Esophagus squamous epithelium (tissue), 5 donors: ENCODE measurements around the gene RNF103. TPM values are rescaled to one million over a fixed set of nuclear protein-coding genes. Genes with fewer than 3 reads are reported as not detected.

Experiments used
- DNase-seq: peaks from one replicate; lab custom pipeline; 2025; lab: John Stamatoyannopoulos, UW
- H3K27ac ChIP-seq, 4 donors: fragments of 200-600 bp; sonication (generic); one replicate each; pipeline ENCODE4 v1.5.1; 2016 to 2019; ENCODE audit warnings: mild to moderate bottlenecking in 1 of 4
- H3K27me3 ChIP-seq, 4 donors: fragments of 200-600 bp; sonication (generic); 1 replicate in 3 of 4; 2 replicates in 1 of 4; pipeline versions ENCODE4 v1.5.1 to v1.6.0; 2017 to 2021; ENCODE audit warnings: antibody characterized with exemption in 1 of 4
- H3K36me3 ChIP-seq, 3 donors: fragments of 200-600 bp; sonication (generic); one replicate each; pipeline ENCODE4 v1.5.1; 2016 to 2019
- H3K4me1 ChIP-seq, 3 donors: fragments of 200-600 bp; sonication (generic); one replicate each; pipeline ENCODE4 v1.5.1; 2017 to 2019
- H3K4me3 ChIP-seq, 4 donors: fragments of 200-600 bp; sonication (generic); 1 replicate in 3 of 4; 2 replicates in 1 of 4; pipeline ENCODE4 v1.5.1; 2016 to 2019; ENCODE audit warnings: mild to moderate bottlenecking in 2 of 4, moderate library complexity in 1 of 4
- H3K9me3 ChIP-seq, 3 donors: fragments of 200-600 bp; sonication (generic); one replicate each; pipeline ENCODE4 v1.5.1; 2016 to 2019
- CTCF ChIP-seq, 6 experiments: fragments of 450-650 bp in 4 of 6; fragments of 200-600 bp in 2 of 6; sonication (generic) in 2 of 6; IDR thresholded peaks; one replicate each; pipeline ENCODE4 v1.5.1; 2016 to 2019; ENCODE audit warnings: antibody characterized with exemption in 6 of 6, mild to moderate bottlenecking in 4 of 6, moderate library complexity in 4 of 6
- POLR2A ChIP-seq, 4 donors: fragments of 450-650 bp; IDR thresholded peaks; one replicate each; pipeline ENCODE4 v1.6.1; 2017; ENCODE audit warnings: antibody characterized with exemption in 4 of 4, mild to moderate bottlenecking in 4 of 4, moderate library complexity in 3 of 4
- WGBS, 2 donors: methylation state at CpG; one replicate each; pipeline ENCODE4 v1.1.5; 2018; 5-methylcytosine and 5-hydroxymethylcytosine counted together
- intact Hi-C: fragments of 100-400 bp; cut with DNase I; formaldehyde crosslinking; loops from one replicate; pipeline ENCODE4 v1.15.0; 2022
- total RNA-seq, 4 donors: library from RNA; depleted of rRNA; stranded (reverse); fragments of >200 nt; gene quantifications; one replicate each; pipeline ENCODE4 v1.1.0, GENCODE V29; 2016
- donor health status: DM: yes; HTN: yes; CAD: no.

The RNF103 gene
- total RNA-seq, 4 donors from 2014 or later = 15.6 to 28.8 (median 18.8) TPM

GRCh38 chr2:86661333-86661732, 37.7 kb upstream of the RNF103 start:
- no peak overlapping the region for H3K27ac ChIP-seq
- H3K9me3 ChIP-seq = no peaks in the 10 kb centered on the region
- DNase-seq = no peak
- no peaks in the 10 kb centered on the region for H3K4me1 ChIP-seq
- TF ChIP-seq CTCF (IDR thresholded peaks at IDR 0.05) = no peak
- no peak for TF ChIP-seq POLR2A (IDR thresholded peaks at IDR 0.05)
- 85 to 86% methylated on average over 3 of the region's 3 CpGs for WGBS, 2 donors
- no peaks in the 10 kb centered on the region for H3K36me3 ChIP-seq
- H3K27me3 ChIP-seq = no peaks in the 10 kb centered on the region
- H3K4me3 ChIP-seq = no peak overlapping the region
- intact Hi-C loops = no loop called here

GRCh38 chr2:86650188-86650587, 26.5 kb upstream of the RNF103 start:
- H3K36me3 ChIP-seq = no peaks in the 10 kb centered on the region
- DNase-seq = no peak
- peaks cover 0 to 11% (median 0%) of the 10 kb centered on the region in 3 donors for H3K9me3 ChIP-seq
- H3K27me3 ChIP-seq = no peaks in the 10 kb centered on the region
- TF ChIP-seq POLR2A (IDR thresholded peaks at IDR 0.05) = no peak
- no peak for TF ChIP-seq CTCF (IDR thresholded peaks at IDR 0.05)
- peaks cover 0 to 6% (median 0%) of the 10 kb centered on the region in 3 donors for H3K4me1 ChIP-seq
- intact Hi-C loops = no loop called here
- no peak overlapping the region for H3K27ac ChIP-seq
- no peak overlapping the region for H3K4me3 ChIP-seq

DNA sequence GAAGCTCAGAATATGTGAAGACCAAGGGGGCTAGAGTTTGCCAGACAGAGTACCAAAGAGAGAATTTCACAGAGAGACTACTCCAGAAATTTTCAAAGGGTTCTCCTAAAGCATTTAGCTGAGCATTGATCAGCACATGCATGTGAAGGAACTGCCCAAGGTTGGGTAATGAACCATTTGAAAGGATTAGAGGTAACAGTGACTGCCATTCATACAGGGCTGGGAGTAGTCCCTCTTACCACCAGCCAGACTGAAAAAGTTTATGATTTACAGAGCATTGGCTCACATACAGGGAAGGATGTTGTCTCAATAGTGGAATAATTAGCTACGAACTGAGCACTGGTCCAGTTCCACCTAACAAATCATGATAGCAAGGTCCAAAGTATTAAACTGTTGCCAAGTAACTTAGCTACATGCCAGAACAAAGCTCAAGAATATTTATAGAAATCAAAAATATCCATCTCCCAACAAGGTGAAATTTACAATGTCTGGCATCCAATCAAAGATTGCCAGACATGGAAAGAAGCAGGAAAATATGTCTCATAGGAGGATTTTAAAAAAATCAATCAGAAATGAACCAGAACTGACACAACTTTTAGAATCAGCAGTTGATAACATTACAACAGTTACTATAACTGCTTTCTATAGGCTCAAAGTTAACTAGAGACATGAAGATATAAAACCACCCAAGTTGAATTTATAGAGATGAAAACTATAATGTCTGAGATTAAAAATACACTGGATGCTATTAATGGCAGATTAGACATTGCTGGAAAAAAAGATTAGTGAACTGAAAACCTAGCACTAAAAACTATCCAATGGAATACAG, 25.7 kb upstream of the RNF103 start:
- Histone ChIP-seq H3K9me3 (peaks cover 0 to 11% (median 0%) of the 10 kb centered on the region in 3 donors), H3K27ac (no peak overlapping the region), H3K36me3 (no peaks in the 10 kb centered on the region), H3K4me1 (peaks cover 0 to 6% (median 0%) of the 10 kb centered on the region in 3 donors), H3K27me3 (no peaks in the 10 kb centered on the region), H3K4me3 (no peak overlapping the region)
- TF ChIP-seq POLR2A (IDR thresholded peaks at IDR 0.05) (no peak), CTCF (IDR thresholded peaks at IDR 0.05) (no peak)
- DNase-seq = no peak
- intact Hi-C loops = no loop called here
- 30 to 67% methylated on average over 1 of the region's 1 CpG for WGBS, 2 donors

DNA sequence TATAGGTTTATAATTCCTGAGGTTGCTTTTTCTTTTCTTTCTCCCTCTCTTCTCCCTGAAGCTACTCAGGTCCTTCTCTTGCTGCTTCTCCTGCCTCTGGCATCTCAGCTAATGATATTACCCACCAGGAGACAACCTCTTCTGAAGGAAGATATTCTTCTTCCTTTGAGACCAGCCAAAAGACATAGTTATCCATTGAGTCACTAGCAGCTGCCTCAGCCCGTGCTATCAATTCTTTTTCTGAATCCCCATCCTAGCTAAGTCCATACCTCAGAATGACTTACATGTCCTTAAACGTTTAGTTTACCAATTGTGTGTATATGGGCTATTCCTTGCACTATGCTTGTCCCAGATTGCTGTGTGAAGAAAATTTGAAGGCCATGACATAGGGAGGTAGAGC, 25.0 kb upstream of the RNF103 start:
- WGBS, 2 donors = 63 to 72% methylated on average over 2 of the region's 2 CpGs
- H3K27ac ChIP-seq = no peak overlapping the region

More for the DNA sequence above, 25.0 kb upstream of the RNF103 start:
- Histone ChIP-seq H3K4me1 (peaks cover 0 to 6% (median 0%) of the 10 kb centered on the region in 3 donors), H3K4me3 (no peak overlapping the region), H3K9me3 (peaks cover 0 to 11% (median 0%) of the 10 kb centered on the region in 3 donors), H3K36me3 (no peaks in the 10 kb centered on the region), H3K27me3 (no peaks in the 10 kb centered on the region)
- DNase-seq = no peak
- intact Hi-C loops = no loop called here
- TF ChIP-seq CTCF (IDR thresholded peaks at IDR 0.05) = no peak
- TF ChIP-seq POLR2A (IDR thresholded peaks at IDR 0.05) = no peak
